HG03354 (cell line): ENCODE measurements around the gene VAMP3.

ENCODE experiments used
- ATAC-seq: cut with Tn5 transposase; IDR thresholded peaks from one replicate; pipeline ENCODE4 v1.9.1; 2021; ENCODE audit warnings: mild to moderate bottlenecking; ENCODE audit not compliant: unreplicated experiment, poor library complexity, severe bottlenecking

VAMP3 gene, protein sequence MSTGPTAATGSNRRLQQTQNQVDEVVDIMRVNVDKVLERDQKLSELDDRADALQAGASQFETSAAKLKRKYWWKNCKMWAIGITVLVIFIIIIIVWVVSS

DNA sequence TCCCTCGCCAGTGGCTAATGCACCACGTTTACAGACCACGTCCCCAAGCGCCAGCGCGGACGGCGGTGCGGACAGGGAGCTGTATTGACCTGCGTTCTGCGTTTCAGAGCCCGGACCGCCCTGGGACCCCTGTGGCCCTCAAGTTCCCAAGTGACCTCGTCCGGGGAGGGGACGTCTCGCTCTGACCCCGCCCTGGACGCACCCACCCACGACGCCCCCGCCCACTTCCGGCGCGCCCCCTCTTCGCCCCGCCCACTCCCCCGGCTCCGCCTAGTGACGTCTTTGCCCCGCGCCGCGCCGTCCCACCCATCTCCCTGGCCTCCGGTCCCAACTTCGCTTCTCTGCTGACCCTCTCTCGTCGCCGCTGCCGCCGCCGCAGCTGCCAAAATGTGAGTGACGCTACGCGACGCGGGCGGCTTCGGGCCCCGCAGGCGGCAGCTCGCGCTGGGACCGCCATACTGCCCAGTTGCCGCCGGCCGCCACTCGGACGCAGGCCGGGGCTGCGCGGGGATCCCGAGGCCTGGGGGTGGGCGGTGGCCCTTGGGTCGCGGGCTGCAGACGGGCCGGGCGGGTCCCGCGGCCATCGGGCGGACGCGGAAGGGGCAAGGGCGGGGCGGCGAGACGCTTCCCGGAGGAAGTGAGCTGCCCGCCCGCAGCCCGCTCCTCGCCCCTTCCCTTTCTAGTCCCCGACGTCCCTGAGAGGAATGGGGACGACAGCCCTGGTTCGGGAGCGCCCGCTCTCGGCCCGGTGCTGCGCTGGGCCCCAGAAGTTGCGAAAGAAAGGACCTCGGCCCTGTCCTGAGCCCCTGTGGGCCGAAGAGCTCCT, at the start of gene VAMP3:
TSS of gene VAMP3 (plus strand) at position 300 of the 826 bp plus-strand sequence. CDS start at position 388, 88 bp downstream.
- ATAC-seq, result peak; percentile 89

DNA sequence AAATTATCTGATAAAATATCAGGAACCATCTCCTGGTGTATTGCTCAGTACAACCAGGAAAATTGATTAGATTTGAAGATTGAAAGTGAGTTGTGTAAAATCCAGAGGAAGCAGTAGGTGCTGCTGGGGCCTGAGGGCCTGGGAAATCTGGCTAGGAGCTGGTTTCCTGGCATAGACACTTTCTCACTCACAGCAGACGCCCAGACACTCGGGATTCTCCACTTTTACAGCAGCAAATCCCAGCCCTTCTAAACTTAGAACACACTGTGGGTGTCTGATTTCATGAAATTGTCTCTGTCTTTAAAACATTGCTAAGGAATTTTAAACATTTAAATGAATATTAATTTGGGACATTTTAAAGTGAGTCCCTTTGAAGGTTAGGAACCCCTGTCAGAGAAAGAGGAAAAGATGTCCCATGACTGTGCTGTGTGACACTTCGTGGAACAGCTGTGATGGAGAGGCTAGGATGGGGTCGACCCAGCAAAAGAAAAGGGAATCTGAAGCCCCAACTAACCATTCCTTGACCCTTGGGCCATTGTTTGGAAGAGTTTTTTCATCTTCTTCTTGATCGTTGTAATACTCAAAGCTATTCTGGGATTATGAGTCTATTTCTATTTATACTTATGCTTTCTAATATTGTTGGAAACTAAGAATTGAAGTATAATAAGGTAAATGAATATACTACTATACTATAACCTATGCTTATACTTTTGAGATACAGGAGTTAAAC, 49.0 kb upstream of the VAMP3 start:
- no peak for ATAC-seq

DNA sequence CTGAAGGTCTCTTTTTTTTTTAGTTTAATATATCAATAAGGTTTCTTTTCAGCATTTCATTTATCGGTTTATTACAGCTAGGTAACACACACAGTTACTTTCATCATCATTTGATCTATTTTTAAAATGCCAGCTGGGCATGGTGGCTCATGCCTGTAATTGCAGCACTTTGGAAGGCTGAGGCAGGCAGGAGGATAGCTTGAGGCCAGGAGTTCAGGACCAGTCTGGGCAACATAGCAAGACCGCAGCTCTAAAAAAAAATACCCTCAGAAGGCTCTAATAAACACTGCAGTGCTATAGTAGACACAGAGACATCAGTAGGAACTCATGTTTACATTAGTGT, 48.5 kb upstream of the VAMP3 start:
- ATAC-seq, result no peak

DNA sequence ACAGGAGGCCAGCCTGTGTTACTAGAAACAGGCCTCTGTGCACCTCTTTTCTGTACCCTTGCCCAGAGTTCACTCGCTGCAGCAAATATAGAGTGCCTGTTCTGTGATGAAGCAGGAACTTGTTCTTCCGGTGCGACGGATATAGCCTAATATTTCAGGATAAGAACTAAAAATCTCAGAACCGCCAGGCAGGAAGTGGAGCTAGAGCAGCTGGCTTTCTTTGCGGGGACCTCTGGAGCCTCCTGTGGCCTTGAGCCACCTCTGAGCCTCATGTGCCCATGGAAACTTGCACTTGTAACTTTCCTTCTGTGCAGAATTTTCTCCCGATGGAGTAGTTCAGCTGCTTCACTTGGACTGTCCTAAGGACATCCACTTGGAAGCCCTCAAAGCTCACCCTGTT, 44.5 kb upstream of the VAMP3 start:
- no peak for ATAC-seq

DNA sequence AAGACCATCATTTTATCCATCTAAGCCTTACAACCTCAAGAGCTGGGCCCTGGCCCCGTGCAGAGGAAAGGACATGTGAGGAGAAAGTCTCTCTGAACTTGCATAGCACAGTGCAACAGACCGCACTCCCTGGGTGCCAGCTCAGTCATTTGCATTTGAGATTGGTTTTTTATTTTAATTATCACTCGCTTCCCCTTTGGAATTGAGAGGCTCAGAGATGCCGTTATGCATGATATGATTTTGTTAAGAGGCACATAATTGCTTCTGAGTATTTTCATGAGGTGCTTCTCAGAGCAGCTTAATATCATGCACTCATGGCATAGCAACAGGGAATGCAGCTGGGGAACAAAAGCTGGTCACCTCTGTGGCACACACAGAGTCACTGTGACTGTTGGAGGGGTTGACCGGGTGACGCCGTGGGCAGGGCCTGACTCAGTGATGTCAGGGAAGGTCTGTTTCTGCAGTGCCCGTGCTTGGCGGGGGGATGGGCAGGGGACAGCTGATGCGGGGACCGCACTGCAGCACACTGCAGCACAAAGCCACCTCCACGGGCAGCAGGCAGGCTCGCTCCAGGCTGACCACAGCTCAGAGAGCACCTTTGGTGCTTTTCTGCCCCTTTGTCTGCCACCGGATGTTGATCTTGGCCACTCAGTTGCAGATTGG, 43.2 kb upstream of the VAMP3 start:
- no peak for ATAC-seq

DNA sequence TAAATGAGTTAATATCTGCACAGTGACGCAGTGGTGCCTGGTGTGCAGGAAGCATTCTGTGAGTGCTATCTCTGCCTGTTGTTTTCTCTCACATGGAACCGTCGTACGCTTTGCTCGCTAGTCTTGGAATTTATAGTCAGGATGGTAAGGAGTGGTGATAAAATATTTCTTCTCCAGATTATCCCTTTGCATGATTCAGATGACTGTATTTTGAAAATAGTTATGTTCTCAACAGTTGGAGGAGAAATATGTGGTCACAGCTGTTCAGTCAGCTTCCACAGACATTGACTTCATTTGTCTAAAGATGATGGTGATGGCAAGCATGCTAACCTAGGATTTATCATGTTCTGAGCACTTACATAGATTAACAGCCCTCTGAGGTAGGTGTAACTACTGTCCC, 41.3 kb upstream of the VAMP3 start:
- ATAC-seq, result no peak

DNA sequence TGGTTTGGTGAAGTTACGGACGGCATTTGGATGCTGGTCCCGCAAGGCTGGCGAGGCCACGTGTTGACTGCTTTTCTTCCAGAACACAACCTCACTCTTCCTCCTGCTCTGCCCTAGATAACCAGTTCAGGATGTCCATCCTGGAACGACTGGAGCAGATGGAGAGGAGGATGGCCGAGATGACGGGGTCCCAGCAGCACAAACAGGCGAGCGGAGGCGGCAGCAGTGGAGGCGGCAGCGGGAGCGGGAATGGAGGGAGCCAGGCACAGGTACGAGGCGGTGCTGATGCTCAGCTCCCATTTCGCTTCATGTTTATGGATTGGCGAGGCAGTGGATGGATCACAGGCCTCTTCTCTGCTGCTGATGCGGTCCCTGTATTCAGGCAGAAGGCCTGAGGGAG, 38.8 kb upstream of the VAMP3 start:
- ATAC-seq, result no peak

DNA sequence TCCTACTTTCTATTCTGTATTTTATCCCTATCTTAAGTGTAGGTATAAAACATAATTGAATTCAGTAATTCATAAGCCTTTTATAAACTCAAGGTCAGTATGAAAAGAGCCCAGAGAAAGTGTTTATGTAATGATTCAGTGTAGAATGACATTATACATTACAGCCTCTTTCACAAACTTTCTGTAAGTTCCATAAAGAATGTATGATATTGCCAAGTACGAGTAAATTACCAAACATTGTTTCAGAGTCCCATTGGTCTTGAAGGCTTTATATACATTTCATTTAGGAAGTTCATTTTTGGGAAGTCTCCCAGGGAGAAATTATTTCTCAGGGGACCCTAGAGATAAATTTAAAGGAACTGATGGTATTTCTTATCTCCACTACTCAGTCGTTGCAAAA, 37.8 kb upstream of the VAMP3 start:
- no peak for ATAC-seq

DNA sequence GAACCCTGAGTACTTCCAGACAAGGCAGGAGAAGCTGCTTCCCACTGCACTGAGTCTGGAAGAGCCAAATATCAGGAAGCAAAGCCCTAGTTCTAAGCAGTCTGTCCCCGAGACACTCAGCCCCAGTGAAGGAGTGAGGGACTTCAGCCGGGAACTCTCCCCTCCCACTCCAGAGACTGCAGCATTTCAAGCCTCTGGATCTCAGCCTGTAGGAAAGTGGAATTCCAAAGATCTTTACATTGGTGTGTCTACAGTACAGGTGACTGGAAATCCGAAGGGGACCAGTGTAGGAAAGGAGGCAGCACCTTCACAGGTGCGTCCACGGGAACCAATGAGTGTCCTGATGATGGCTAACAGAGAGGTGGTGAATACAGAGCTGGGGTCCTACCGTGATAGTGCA, 33.1 kb upstream of the VAMP3 start:
- ATAC-seq, result no peak

DNA sequence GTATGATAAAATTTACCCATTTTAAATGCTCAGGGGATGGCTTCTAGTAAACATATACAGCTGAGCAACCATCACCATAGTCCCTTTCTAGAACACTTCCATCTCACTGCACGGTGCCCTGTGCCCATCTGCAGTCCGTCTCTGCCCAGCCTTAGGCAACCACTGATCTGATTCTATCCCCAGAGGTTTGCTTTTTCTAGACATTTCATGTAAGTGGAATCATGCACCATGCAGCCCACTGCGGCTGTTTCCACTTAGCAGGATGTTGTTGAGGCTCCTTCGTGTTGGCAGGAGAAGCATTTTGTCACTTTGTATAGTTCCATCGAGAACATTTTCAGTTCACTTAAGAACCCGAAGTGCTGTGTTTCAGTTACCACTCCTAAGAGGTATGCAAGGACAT, 27.8 kb upstream of the VAMP3 start:
- no peak for ATAC-seq

DNA sequence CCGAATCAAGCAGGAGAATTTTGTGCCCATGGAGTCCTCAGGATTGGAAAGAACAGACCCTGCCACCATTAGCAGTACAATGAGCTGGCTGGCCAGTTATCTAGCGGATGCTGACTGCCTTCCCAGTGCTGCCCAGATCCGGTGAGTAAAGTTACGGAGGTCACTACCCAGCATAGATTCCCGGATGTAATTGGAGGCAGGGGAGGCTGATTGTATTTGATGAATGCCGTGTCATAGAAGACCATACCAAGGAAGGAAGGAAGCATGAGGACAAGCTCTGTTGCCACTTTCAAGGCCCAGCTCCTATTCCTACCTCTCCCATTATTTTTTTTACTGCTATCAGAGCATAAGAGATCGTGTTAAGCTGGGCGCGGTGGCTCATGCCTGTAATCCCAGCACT, 26.2 kb upstream of the VAMP3 start:
- no peak for ATAC-seq

DNA sequence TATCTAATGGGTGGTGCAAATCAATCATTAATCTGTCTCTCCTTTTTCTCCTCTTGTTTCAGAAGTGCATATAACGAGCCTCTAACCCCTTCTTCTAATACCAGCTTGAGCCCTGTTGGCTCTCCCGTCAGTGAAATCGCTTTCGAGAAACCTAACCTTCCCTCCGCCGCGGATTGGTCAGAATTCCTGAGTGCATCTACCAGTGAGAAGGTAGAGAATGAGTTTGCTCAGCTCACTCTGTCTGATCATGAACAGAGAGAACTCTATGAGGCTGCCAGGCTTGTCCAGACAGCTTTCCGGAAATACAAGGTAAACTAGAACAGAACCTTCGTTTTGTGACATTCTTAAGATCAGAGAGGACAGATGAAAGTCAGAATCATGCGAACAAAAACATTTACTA, 25.3 kb upstream of the VAMP3 start:
- no peak for ATAC-seq

DNA sequence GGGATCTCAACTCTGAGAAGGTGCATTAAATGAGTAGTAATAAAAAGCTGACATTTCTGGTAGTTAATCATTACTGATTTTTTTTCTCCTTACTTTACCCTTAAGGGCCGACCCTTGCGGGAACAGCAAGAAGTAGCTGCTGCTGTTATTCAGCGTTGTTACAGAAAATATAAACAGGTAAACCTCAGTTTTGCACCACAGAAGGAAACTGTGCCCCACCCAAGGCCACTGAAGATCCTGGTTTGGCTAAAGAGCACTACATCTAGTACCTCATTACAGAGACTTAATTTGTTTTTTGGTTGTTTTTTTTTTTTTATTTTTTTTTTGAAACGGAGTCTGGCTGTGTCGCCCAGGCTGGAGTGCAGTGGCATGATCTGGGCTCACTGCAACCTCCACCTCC, 23.5 kb upstream of the VAMP3 start:
- no peak for ATAC-seq

DNA sequence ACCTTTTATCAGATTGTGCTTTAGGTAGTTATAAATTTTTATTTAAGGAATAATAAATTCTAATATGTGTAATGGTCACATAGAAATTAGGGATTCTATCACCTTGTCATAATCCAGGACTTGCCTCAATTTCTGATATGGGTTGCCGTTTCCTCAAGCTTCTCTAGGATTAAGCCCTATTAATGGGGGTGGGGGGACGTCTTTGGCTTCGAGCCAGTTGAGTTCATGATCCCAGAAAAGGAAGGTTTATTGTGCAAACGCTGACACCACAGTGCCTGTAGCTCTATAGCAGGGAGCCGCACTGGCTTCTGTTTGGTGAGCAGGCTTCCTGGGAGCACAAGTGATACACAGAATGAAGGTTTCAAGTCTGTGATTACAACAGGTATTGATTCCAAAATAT, 22.0 kb upstream of the VAMP3 start:
- no peak for ATAC-seq

DNA sequence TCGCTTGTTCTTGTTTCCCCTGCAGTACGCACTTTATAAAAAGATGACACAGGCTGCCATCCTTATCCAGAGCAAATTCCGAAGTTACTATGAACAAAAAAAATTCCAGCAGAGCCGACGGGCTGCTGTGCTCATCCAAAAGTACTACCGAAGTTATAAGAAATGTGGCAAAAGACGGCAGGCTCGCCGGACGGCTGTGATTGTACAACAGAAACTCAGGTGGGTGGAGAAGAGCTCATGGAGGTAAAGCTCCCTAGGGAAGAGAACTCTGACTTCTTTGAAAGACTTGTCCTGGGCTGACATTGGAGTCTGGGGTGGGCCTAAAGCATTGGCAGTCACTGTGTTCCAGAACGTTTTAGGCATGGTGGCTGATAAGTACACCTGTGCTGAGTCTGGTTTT, 19.9 kb upstream of the VAMP3 start:
- no peak for ATAC-seq

DNA sequence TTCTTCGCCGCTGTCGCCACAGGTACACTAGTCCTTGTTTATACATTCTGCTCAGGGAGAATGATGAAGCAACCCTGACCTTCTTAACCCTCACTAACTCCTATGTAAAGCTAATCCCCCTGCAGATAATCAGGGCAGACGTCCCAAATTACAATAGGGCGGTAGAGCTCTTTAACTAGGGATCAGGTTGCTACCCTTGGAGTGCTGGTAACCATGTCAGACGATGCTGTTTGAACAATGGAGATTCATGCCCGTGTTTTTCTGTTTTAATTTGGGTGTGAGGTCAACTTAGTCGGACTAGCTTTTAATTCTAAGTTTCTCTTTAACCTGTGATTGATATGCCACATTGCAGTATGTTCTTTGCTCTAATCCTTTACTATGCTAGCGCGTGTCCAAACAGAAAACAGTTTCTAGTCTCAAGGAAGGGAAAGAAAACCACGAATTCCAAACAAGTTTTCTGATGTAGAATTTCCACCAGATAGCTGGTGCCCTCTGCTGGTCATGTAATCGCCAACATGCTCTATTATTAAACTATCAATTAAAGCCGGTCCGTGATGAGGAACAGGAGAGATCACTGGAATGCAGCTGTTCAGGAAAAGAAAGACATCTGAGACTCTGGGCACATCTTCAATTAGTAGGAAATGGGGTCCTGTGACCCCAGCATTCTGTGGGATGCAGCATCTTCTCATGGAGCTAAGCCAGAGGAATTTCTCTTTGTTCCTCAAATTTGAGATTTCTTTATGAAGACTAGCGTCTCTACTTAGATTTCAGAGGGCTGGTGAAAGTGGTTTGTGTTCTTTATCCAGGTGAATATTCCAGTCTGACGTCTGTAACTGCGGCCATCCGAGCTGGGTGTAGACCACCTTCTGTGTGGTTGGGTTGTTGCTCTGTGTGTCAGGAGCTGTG, 18.3 kb upstream of the VAMP3 start:
- no peak for ATAC-seq

DNA sequence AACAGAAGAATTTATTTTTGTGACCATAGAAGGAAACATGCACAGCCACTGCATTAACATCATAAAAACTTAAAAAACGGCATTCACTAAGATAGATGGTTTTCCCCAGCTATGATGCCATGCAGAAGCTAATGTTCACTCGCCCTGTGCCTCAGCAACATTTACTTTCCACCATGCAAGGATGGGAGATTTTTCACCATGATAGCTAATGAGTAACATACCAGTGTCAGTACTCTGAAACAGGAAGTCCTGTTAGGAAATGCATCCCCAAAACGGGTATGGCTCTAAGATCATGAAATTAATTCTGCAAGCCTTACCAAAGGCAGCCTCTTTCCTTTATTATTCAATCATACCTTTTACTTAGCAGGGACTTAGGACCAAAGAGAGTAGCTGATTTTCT, 17.5 kb upstream of the VAMP3 start:
- ATAC-seq, result no peak

DNA sequence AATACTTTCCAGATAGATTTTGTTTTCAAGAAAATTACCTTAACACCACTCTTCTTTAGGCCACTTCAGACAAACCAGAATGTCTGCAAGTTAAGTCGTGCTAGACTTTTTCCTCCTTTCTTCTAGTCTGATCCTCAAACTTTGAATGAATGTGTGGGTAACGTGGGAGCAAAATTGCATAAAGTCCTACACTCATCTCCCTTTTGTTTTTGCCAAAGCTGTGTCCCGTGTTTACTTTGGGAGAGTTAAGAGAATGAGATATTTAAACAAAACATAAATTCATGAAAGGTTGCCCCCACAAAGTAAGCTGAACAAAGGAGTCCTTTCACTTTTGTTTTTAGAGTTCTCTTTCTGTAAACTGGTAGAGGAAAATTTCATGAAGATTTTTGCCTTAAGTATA, 16.9 kb upstream of the VAMP3 start:
- ATAC-seq, result no peak

DNA sequence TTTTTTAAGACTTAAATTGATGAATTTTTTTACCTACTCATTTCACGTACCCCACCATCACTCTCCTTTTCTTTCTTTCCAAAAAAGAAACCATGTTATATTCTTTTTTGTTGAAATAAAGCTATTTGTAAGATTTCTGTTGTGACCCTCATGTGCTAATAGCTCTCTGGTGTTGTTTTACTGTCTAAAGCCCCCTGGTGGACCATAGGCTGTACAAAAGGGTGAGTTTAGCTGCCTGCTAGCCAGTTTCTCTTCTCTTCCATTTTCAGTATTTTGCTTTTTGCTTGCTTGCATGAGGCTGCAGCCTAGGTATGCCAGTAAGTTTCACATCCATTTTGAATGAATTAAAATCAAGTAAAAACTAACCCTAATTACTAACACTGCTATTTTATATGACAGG, 15.6 kb upstream of the VAMP3 start:
- no peak for ATAC-seq

DNA sequence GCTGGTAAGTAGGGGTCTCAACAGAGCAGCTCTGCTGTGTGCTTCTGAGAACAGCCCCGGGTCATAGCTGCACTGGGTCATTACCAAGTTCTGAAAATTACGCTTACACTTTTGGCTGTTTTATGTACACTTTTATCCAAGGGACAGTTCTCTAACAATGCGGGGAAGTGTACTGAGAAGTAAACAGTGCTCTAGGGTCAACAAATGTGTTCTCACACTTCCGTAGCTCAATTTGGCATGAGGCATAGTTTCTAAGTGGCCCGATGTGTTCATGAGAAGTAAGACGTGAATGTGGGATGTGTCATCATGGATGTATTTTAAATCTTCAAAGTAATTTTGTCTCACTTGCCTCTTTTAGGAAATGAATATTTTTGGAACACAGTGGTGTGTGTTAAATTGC, 10.9 kb upstream of the VAMP3 start:
- no peak for ATAC-seq
